Left ventricle myocardium inferior (tissue), 1 donor: ENCODE results near the gene IL34. TPM values are rescaled to one million over a fixed set of nuclear protein-coding genes. Genes with fewer than 3 reads are reported as not detected.

ENCODE experiments used
- DNase-seq: peaks from one replicate; pipeline ENCODE4 v3.0.0-alpha.2; 2020
- H3K27ac ChIP-seq: fragments of 200-600 bp; replicated peaks from 2 replicates; pipeline ENCODE4 v1.8.0; 2021
- H3K27me3 ChIP-seq: fragments of 200-600 bp; 2 replicates; pipeline ENCODE4 v1.8.0; 2021; ENCODE audit warnings: low read depth
- H3K36me3 ChIP-seq: fragments of 200-600 bp; 2 replicates; pipeline ENCODE4 v1.8.0; 2021
- H3K4me1 ChIP-seq: fragments of 200-600 bp; 2 replicates; pipeline ENCODE4 v1.8.0; 2021
- H3K4me3 ChIP-seq: fragments of 200-600 bp; 2 replicates; pipeline ENCODE4 v1.8.0; 2021; ENCODE audit warnings: mild to moderate bottlenecking, moderate library complexity
- H3K9me3 ChIP-seq: fragments of 200-600 bp; replicated peaks from 2 replicates; pipeline ENCODE4 v1.8.0; 2021
- intact Hi-C: fragments of 100-400 bp; cut with micrococcal nuclease; formaldehyde crosslinking; loops from one replicate; pipeline ENCODE4 v1.11.0; 2022
- total RNA-seq: library from RNA; stranded (reverse); fragmentation: NEBNext Ultra II Directional; extraction: Animal tissue kit (Norgen Biotek cat#: 25700); gene quantifications from one replicate; pipeline ENCODE4 v1.2.1, GENCODE V29; 2021
- TF ChIP-seq, protein P1 (sequence below): fragments of 200-600 bp; IDR thresholded peaks from 2 replicates; pipeline ENCODE4 v1.8.0; 2021; ENCODE audit warnings: antibody characterized with exemption, mild to moderate bottlenecking, borderline replicate concordance
- donor health status: DM: no; HTN: yes; CAD: no; lungs with severe emphysema.

IL34 gene
- total RNA-seq, 1 donor from 2014 or later: 2.1 TPM

DNA sequence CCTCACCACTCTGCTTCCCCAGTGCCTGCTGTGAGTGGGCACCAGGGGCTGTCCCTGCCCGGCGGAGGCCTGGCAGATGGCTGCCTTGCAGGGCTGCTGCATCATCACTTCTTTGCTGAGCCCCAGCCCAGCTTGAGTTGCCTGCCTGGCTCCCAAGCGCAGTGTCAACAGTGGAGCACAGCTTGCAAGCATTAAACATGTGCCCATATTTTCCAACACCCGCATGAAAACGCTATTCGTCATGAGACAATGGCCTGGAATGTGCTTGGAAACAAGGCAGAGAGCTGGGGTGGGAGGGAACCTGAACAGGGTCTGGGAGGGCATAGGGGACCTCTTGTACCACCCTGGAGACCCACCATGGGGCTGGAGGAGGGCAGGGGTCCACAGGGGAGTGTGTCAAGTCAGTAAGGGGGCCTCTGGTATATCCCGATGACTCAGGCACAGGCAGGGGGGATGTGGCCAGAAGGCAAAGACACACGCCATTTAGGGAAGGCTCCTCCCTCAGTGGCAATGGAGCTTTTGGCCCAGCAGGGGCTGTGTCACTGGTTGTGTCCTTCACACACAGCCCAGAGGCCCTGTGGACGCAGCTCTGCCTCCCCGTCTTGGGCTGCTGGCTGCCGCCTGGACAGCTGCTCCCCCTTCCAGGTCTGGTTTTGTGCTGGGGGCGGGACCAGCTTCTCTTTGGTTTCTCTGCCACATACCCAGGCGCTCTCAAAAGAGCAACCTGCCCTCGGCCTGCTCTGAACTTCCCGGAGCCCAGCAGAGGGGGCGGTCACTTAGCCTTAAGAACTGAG lies 56.9 kb downstream of the IL34 start:
- H3K4me1 ChIP-seq: peaks cover 83% of the 10 kb centered on the region
- peak; percentile 52 for DNase-seq
- H3K4me3 ChIP-seq: no peak overlapping the region
- peak overlapping the region; percentile 82 for H3K27ac ChIP-seq
- intact Hi-C loops: no loop called here
- no peaks in the 10 kb centered on the region for H3K36me3 ChIP-seq
- no peaks in the 10 kb centered on the region for H3K27me3 ChIP-seq
- no peaks in the 10 kb centered on the region for H3K9me3 ChIP-seq
- TF ChIP-seq, protein P1, sequence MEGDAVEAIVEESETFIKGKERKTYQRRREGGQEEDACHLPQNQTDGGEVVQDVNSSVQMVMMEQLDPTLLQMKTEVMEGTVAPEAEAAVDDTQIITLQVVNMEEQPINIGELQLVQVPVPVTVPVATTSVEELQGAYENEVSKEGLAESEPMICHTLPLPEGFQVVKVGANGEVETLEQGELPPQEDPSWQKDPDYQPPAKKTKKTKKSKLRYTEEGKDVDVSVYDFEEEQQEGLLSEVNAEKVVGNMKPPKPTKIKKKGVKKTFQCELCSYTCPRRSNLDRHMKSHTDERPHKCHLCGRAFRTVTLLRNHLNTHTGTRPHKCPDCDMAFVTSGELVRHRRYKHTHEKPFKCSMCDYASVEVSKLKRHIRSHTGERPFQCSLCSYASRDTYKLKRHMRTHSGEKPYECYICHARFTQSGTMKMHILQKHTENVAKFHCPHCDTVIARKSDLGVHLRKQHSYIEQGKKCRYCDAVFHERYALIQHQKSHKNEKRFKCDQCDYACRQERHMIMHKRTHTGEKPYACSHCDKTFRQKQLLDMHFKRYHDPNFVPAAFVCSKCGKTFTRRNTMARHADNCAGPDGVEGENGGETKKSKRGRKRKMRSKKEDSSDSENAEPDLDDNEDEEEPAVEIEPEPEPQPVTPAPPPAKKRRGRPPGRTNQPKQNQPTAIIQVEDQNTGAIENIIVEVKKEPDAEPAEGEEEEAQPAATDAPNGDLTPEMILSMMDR: peak; percentile 49

DNA sequence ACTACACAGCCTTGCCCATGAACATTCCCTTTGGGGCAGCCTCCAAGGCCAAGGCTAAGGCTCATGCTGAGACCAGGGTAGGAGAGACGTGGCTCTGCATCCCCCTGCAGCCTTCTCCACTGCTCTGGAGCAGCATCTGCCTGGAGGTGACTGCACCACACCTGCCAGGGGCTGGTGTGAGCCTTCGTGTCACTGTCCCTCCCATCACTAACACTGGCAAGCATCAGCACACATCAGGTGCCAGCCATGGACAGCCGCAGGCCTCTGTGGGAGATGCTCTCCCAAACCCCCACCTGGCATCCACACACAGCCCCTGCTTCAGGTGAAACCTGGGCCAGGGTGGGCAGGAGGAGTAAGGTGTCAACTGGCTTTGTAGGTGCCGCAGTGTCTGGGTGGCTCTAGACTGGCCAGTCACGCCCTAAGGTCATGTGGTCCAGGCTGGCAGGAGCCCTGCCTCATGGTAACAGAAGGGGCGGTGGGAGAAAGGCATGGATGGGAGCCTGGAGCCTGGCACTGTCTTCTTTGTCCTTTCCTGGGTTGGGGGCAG lies 57.5 kb downstream of the IL34 start:
- no peaks in the 10 kb centered on the region for H3K9me3 ChIP-seq
- no peaks in the 10 kb centered on the region for H3K36me3 ChIP-seq
- no peak overlapping the region for H3K4me3 ChIP-seq
- H3K27me3 ChIP-seq: no peaks in the 10 kb centered on the region
- no peak for DNase-seq
- TF ChIP-seq, protein P1: no peak
- H3K4me1 ChIP-seq: peaks cover 83% of the 10 kb centered on the region
- peak overlapping the region; percentile 82 for H3K27ac ChIP-seq
- intact Hi-C loops: no loop called here

DNA sequence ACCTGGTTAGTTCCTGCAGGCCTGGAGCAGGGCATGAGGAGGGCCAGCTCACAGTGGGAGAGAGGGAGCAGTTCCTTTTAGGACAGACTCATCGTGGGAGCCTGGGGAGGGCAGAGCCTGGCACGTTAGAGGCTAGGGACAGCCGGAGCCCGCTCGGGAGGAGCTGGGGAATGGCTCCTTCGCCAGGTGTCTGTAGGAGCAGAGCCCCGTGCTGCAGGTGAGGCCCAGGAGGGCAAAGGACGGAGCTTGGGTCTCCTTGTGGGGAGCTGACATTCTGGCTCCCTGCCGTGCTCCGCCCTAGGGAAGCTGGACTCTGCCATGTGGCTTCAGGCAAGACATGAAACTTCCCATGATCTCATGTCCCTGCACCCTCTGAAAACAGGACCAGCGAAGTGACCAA lies 58.2 kb downstream of the IL34 start:
- intact Hi-C loops: no loop called here
- Histone ChIP-seq H3K4me1 (peaks cover 83% of the 10 kb centered on the region), H3K27me3 (no peaks in the 10 kb centered on the region), H3K4me3 (no peak overlapping the region), H3K36me3 (no peaks in the 10 kb centered on the region), H3K27ac (peak overlapping the region; percentile 82), H3K9me3 (no peaks in the 10 kb centered on the region)
- TF ChIP-seq, protein P1: no peak
- DNase-seq: no peak

DNA sequence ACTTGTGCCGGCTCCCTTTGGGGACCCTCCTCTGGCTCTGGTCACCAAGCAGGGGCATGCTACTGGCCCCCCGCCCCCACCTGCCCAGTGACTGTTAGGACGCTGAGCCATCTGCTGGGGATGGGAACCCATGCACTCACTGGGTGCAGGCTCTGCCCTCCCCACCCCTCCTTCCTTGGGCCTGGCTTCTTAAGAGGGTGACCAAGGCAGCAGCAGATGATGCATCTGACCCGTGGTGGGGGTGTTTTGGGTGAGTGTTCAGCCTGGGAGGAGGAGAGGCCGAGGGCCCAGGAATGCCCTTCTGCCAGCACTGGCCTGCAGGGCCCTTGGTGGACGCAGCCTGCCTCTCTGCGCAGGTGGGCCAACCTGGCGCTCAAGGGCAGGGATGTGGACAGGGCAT lies 58.7 kb downstream of the IL34 start:
- Histone ChIP-seq H3K36me3 (no peaks in the 10 kb centered on the region), H3K4me1 (peaks cover 83% of the 10 kb centered on the region), H3K27me3 (no peaks in the 10 kb centered on the region), H3K4me3 (no peak overlapping the region), H3K9me3 (no peaks in the 10 kb centered on the region), H3K27ac (peak overlapping the region; percentile 82)
- TF ChIP-seq, protein P1: no peak
- no peak for DNase-seq
- intact Hi-C loops: no loop called here

DNA sequence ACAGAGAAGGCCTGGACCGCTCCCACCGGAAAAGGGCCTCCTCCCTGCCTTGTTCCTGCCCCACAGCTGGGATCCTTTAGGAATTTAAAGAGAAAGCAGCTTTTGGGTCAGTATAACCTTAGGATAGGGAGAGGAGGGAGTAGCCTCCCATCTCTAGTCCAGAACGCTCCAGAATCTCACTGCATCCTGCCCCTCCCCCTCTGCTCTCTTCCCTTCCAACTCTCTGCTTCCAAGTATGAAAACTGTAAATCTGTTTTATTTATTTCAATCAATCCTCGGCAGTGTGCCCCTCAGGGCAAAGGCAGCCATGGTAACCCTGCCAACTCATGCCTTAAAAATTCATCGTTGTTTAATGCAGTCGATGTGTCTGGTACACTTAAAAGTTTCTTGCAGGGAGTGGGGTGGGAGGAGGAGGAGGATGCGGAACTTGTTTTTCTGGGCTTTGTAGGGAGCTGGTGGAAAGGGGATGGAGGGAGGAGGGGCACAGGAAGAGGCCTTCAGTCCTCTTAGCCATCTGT lies 60.6 kb downstream of the IL34 start:
- intact Hi-C loops: no loop called here
- Histone ChIP-seq H3K27me3 (no peaks in the 10 kb centered on the region), H3K4me1 (peaks cover 69% of the 10 kb centered on the region), H3K4me3 (no peak overlapping the region), H3K9me3 (no peaks in the 10 kb centered on the region), H3K27ac (peak overlapping the region; percentile 40), H3K36me3 (no peaks in the 10 kb centered on the region)
- TF ChIP-seq, protein P1: no peak
- no peak for DNase-seq
